HG02610 (cell line): ENCODE measurements around the gene LRRTM4.

ENCODE experiments used
- ATAC-seq: cut with Tn5 transposase; IDR thresholded peaks from one replicate; pipeline ENCODE4 v1.9.1; 2021; ENCODE audit warnings: mild to moderate bottlenecking, moderate library complexity; ENCODE audit not compliant: unreplicated experiment

The LRRTM4 gene

DNA sequence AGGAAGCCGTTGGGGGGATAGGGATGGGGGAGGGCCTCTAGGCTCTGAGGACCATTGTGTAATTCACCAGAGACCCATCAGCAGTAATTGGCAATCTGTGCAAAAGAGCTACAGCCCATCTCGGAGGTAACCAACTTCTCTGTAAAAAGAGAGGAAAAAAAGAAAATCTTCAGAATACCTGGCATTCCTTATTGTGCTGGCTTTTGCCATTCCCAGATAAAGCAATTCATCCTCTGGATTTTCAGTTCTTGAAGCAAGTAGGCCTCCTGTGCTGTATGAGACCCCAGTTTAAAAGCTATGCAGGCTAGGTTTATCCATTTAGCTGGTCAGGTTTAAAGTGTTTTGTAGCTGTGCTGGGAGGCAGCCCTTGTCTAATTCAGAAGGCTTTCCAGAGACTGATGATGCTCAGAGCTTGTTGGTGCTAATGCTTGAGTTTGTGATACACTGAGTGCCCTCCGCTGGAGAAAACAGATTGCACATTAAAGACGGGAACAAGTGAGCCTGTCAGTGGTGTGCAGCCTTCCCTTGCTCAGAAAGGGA, at the start of gene LRRTM4:
Gene LRRTM4 (minus strand): TSS at position 446 of the 540 bp plus-strand sequence.
- no peak for ATAC-seq

DNA sequence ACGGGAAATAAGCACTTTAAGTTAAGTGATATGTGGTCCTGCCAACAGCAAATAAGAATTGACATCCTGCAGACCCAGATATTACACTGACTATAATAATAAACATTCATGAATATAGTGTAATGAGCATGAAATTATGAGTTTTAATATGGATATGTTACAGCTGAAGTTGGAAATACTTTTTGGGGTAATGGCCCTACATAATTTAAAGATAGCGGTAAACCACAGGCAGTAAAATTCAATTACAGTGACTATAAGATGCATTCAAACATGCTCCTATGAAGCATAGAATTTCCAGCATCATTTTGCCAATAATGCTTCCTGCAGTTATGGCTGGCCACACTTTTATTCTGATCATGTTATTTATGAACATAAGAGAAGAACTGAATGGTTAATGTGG, 49.4 kb upstream of the LRRTM4 start:
- no peak for ATAC-seq

DNA sequence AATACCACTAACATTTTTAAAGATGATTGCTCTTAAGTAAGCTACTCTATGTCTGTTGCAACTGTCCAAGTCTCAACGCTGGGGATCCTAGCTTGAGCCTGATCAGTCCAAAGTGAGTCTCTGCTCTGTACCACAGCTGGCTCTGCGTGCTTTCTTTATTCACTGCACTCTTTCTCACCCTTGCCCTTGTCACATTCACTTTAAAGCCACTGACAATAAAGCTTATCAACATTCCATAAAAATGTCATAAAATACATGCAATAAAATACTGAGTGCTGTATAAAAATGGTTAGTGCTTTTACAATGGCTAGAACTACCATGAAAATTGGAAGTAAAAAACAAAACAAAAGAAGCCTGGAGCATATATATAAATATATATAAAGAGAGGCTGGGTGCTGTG, 45.5 kb upstream of the LRRTM4 start:
- ATAC-seq = no peak

DNA sequence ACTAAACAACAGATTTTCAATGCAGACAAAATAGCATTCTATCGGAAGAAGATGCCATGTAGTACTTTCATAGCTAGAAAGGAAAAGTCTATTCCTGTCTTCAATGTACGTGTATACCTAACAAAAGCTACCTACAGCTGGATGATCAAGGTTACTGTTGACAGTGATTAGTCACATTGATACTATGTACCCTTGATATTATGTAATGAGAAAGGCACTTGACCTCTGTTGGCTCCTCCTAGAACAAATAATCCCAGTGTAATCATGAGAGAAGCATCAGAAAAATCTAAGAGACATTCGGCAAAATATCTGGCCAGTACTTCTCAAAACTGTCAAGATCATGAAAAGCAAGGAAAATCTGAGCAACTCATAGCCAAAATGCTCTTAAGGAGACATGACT, 44.4 kb upstream of the LRRTM4 start:
- no peak for ATAC-seq

DNA sequence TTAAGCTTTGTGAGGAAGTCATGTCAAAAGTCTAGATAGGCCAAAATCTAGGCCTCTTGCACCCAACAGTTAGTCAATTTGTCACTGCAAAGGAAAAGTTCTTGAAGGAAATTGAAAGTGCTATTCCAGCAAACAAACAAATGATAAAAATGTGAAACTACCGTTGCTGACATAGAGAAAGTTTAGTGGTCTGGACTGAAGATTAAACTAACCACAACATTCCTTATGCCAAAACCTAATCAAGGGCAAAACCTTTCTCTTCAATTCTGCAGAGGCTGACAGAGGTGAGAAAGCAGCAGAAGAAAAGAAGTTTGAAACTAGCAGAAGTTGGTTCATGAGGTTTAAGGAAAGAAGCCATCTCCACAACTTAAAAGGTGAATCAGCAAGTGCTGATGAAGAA, 44.0 kb upstream of the LRRTM4 start:
- ATAC-seq = no peak

DNA sequence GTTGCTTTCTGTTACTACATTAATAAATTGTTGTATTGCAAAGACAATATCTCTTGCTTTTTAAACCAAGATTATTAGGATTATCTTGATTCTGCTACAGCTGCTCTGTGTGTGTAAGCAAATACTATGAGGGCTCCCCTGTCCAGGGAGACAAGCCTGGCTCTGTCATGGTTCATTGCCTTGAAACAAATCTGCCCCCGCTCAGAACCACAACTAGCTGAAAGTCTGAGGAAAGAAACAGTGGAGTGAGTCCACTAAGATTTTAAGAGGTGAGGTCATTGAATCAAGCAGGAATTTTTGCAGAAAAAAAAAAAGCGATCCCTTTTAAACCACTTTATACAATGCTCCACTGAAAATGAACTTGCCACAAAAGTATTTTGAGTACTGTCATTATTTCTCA, 30.8 kb upstream of the LRRTM4 start:
- no peak for ATAC-seq

DNA sequence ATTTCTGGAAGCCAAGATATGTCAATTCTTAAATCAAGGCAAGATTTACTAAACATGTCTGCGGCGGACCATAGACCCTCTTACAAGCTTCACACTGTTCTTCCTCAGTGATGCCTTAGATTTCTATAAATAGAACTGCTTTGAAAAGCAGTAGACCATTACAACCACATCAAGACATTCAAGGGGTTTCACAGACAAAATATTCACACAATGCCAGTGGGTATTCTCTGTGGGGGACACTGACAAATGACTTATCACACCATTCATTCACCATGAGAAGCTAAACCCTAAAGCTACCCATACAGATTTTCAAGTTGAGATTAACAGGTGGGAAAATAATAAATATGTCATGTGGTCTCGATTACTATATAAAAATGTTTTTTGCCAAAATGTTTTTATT, 15.9 kb upstream of the LRRTM4 start:
- no peak for ATAC-seq

DNA sequence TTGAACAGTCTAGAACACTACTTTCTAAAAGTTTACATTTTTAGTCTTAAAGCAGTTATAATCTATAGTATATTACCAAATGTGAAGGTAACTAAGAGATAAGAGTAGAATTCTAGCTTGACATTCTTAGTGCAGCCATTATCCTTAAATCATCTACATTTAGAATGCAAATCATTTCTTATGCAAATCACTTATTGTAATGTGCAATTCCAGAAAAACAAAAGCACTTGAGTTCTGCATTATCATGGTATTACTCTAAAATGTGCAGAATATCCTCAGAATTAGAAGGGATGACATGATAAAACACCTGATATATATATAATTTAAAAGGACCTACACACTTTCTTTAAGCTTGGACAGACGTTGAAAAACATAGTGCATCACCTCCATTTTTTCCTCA, 712 bp upstream of the LRRTM4 start:
- ATAC-seq = no peak

DNA sequence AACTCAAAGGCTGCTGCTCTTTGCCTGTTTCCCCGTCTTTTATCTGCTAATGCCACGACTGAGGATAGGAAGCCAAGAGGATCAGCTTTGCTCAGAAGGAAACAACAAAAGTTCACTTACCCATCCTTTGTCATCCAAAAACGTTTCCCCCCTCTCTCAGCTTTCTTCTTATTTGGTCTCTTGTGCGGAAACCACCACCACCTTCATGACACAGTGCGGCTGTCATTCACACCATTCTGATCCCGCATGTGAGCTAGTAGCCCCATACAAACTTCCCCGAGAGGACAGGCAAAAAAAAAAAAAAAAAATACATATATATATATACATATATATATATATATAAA, 656 bp downstream of the LRRTM4 start:
- ATAC-seq = no peak

DNA sequence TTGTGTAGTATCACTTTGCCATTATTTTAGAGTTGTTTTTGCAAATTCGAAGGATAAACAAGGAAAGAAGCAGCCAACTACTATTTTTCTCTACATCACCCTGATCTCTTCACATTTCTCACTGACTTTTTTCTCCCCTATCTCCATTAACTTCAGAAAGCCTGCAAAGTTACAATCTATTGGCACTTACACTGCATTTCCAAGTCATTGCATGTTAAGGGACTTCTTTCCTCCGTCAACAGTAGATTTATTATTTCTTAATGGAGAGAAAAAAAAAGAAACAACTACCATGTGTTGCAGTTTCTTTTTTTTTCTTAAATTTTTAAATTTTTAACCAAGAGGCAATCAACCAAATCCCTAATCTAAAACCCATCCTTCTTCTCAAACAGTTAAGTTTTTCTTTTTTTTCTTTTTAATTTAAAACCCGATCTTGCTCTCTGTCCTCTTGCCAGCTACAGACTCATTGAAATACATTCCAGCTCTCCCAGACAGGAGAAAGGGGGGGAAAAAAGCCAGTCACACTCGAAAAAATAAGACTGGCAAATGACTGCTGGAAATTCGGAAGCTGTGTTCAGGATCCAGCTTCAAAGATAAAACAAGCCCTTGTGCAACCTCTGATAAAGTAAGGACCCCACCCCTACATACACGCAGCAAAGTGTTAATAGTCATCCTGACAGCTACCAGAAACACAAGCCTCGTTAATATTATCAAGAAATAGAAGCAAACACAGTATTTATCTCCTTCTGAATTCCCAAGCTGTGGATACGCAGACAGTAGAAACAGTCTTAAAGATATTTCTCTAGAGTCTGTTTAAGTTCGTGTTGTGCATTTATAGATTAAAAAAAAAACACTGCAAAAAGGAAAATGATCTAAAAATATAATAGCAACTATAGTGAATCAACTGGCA, 1.3 kb downstream of the LRRTM4 start:
- no peak for ATAC-seq

DNA sequence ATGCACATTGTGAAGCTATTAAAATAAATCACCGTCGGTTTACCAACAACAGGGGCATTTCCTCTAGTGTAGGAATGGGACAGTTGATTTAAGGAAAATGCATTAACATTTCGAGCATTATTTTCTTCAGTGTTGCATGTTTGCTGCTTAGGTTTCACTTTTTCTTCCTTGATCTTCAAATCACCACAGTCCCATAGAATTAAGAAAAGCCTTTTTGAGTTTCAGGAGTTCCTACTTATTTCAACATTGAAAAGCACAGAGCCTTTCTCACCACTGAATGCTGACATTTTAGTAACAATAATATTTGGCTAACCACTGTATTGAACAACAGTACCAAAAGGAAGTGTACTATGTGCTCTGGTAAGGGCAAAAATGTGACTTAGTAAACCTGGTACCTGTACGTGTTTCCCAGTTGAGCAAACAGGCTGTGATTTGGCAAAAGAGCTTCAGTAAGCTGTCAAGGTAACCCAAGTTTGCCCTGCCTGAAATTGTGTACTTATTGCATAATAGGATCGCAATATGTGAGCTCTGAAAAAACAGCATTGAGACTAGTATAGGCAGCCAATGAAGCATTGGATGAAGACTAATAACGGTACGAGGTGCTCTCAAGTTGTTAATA, 2.2 kb downstream of the LRRTM4 start:
- no peak for ATAC-seq

DNA sequence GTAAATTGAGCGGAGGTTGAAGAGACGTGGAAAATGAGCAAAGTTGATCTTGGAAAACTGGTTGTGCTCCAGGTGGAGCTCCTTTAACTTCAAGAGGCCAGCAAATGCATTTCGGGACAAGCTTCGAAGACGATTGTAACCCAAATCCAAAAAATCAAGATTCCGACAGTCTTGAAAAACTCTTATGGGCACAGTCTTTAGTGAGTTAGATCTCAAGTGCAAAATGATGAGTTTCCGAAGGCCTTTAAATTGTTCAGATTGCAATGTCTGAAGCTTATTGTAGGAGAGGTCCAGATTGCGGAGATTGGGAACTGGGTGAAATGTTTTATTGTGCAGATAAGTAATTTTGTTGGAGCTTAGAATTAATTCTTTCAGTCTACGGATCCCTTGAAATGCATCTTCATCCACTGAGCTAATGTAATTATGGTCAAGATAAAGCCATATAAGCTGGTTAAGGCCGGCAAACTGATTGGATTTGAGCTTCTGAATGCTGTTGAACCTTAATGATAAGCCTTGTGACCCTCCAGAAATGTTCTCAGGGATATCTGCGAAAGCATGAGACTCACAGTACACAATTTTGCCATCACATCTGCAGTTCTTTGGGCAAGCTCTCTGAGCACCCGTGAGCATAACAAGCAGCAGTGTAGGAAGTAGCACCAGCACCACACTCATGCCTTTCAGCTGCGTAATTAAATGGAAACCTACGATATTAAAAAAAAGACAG, 2.9 kb downstream of the LRRTM4 start:
- no peak for ATAC-seq

DNA sequence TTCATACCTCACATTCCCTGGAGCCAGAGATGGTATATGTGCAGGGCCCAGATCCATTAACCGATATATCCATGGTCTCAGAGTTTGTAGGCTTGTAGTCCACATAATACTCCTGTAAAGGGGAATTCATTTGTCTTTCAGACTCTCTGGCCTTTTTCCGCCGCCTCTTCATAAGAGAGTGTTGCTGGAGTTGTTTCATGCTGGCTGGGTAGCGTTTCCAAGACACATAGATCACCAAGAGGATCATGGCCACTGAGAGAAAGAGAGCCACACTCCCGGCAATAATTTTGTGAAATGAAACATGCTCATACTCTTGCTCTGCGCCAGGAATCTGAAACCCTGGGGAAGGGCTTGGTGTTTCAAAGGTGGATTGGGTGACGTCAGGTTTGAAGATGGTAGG, 3.9 kb downstream of the LRRTM4 start:
- ATAC-seq = no peak

DNA sequence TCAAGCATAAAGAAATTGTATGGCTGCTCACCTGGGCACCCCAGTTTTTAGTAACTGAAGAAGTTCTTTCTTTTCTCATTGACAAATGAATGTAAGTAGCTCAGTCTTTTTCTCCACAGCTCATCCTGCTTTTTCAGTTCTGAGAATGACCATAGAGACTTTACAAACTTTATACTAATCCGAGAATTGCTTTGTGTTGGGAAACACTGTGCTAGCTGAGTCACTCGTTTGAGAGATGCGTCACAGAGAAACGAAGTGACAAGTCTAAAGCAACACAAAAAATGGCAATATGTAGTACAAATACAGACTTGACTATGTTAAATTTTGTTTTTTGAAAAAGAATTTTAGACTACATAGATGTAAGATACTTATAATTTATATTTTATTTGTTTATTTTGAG, 9.0 kb downstream of the LRRTM4 start:
- ATAC-seq = no peak

DNA sequence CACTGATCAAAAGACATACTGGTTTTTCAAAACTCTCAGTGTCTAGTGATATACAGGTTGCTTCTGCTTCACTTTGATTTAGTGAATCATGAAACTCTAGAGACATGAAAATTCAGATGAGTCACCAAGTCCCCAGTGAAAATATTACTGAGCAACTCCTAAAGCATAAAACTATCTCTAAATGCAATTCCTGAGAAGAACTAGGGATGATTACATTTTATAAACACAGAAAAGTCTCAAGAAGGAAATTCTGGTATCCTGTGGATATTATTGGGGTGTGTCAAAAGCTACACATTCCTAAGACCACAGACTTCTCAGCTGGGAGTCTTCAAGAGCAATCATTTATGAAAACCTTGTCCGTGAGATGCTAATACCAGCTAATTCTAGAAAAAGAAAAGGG, 9.7 kb downstream of the LRRTM4 start:
- ATAC-seq = no peak

DNA sequence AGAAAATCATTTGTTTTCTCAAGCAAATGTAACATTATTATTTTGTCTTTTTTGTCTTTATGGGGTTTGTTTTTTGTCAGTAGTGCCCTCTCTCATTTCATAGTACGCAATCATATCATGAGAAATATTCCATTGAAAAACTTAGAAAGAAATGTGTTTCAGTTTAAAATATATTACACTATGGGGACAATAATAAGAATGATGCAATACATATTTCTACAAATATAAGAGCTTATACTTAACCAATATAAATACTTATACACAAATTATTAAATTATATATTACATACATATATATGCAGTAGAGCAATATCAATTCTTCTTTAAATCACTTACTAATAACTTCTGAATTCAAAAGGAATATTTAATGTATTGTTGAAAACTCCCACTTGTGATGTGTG, 13.7 kb downstream of the LRRTM4 start:
- ATAC-seq = no peak

DNA sequence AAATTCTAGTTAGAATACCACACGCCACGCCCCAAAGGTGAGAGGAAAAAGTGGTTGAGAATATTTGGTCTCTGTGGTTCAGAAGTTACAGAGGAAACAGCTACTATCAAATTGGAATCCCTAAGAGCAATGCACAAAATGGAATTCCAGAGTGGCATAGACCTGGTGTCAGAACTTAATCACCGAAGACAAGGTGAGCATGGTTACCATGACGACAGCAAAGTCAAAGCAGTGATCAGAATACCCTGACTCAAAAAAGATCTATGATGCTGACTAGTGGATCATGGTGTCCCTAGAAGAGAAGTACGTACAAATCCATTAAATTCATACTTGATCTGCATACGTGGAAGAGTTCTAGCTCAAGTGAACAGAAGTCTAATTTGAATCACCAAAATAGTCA, 14.5 kb downstream of the LRRTM4 start:
- ATAC-seq = no peak

DNA sequence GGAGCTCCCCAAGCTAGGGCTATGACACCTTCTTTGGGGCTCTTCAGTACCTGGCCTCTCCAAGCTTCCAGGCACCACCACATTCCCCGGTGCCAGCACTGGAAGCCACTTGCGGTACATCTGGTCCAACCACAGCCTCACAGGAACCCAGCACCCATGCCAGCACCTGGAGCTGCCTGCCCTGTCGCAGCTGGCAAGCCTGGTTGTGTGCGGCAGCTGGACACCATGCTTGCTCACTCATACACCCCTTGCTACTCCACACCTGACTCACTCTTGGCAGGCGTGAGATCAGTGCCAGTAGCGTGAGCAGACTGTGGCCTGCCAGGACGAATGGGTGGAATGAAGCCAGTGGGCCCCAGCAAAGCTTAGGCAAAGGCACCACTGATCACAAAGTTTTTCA, 34.0 kb downstream of the LRRTM4 start:
- no peak for ATAC-seq

DNA sequence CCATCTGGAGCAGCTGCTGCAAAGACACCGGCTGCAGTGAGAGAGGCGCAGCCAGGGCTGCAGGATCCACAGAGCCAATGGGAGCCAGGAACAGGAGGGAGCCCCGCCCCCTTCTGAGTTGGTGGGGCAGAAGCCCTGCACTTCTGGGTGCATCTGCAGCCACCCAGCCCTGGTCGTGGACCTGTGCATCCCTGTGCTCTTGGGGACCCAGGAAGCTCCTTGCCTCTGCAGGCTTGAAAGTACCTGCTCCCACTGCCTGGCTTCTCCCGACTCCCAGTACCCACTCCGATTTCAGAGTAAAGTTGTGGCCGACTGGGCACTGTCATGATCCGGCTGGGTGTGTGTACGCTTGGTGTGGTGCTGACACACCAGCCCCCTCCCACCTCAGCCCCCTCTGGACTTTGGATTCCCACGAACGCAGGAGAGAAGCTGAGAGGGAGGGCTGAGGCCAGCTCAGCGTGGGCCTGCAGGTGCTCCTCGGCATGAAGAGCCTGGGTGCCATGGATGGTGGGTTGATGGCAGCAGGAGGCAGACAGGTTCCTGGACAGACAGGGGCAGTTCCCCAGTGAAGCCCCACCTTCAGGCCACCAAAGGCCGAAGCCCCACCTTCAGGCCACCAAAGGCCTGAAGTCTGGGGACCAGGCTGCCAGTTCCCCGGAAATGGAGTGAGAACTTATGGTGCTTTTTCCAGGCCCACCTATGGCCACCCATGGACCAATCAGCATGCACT, 34.9 kb downstream of the LRRTM4 start:
- no peak for ATAC-seq

DNA sequence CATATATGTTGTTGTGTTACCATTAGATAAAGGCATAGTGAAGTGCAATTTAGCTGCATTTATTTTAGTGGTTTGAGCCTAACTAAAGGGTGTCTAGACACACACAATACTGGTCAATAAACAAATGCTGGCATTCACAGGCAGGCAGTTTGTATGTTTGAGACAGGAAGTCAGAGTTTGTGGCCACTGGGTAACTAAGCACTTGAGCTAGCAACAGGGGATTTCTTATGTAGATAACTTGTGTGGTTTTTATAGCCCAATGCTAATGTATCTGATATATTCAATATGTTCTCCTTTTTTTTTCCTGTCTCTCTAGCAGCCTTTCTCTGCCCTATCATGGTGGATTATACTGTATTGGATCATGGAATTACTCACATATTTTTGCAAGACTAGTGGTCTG, 38.1 kb downstream of the LRRTM4 start:
- ATAC-seq = no peak

DNA sequence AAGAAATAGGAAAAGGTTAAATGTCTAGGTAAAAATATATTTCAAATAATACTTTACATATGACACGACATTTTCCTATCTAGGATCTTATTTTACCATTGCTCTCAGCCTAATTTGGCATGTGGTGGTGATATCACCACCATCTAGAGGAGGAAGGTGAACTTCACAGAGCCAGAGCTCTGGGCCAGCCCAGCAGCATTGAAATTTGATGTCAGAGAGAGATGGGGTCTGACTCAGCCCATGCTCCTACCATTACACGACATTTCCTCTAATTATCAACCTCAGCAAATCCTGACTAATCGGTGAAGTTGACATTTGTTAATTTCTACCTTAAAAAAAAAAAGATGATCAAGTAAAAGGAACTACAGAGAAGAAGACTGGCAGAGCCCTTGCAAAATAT, 42.3 kb downstream of the LRRTM4 start:
- no peak for ATAC-seq
